Heart left ventricle (tissue), 13 donors: ENCODE measurements around the gene DNTT.

Experiments
- CTCF ChIP-seq, 12 donors: fragments of 200-600 bp; sonication (generic) in 4 of 12; IDR thresholded peaks; one replicate each; pipeline versions ENCODE4 v1.5.0 to v1.8.0; 2018 to 2022; ENCODE audit warnings: antibody characterized with exemption in 12 of 12, mild to moderate bottlenecking in 5 of 12
- POLR2A ChIP-seq, 2 donors: fragments of 450-650 bp; IDR thresholded peaks; one replicate each; pipeline ENCODE4 v1.6.1; 2017; ENCODE audit warnings: antibody characterized with exemption in 2 of 2, mild to moderate bottlenecking in 2 of 2, moderate library complexity in 2 of 2
- donor health status: ischemic (EF 13 %, LVEDD 7.1; RV severe dilation, severe dysfunction).
- donor health status: DM: no; HTN: yes; CAD: no.
- donor health status: DM: no; HTN: no; CAD: no.
- donor health status: ischemic (EF 25% LVEDD 6.9; RV normal size, moderate dysfunction).
- donor health status: ischemic (EF 25% LVEDD 5.7; RV mildly dilated, moderate dysfunction).
- donor health status: ischemic (EF 35%, LVEDD 5.7; RV mildly dilated, moderate dysfunction).
- donor health status: nonischemic (EF 11% LVEDD 7.7; RV severe dilation, severe dysfunction).
- donor health status: DM: yes; HTN: yes; CAD: no.
- donor health status: PGD.
- donor health status: ischemic (EF 29% LVEDD 5.4; RV normal size, mild dysfunction).
- donor health status: nonischemic (EF 23%, LVEDD 6.1; RV moderate dilation, normal function).

- no peak for TF ChIP-seq CTCF (IDR thresholded peaks at IDR 0.05)
- TF ChIP-seq POLR2A (IDR thresholded peaks at IDR 0.05): no peak
These were observed 69.8 kb downstream of the DNTT start for GRCh38 chr10:96374004-96374403.
